Stimulated activated CD8-positive, alpha-beta memory T cell treated with anti-CD3 and anti-CD28 coated beads, Interleukin-15, amount 100 ng/mL, for 24 hours (primary cell): ENCODE measurements around the gene SLC16A12.

Source experiments
- DNase-seq: peaks from one replicate; pipeline ENCODE4 v3.0.0-alpha.2; 2020; ENCODE audit warnings: low read depth

SLC16A12 gene

GRCh38 chr10:89505640-89506275, 29.6 kb downstream of the SLC16A12 start:
- no peak for DNase-seq

DNA sequence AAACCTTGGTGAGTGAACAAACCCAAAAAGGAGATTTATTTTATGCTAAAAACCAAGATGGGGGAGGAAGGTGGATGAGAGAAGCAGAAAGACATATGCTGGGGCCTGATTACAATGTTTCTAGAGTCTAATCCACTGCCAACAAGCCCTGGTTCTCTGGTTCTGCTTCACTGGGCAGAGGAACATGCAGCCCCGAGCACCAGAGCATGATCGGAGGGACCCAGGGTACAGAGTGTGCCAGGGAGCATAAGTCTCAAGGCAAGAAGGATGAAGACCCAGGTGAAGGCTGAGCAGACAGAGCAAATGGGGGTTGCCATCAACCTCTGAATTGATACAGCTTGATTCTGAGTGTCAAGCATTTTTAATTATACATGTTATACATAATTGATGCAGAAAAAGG, 30.7 kb downstream of the SLC16A12 start:
- DNase-seq: no peak

DNA sequence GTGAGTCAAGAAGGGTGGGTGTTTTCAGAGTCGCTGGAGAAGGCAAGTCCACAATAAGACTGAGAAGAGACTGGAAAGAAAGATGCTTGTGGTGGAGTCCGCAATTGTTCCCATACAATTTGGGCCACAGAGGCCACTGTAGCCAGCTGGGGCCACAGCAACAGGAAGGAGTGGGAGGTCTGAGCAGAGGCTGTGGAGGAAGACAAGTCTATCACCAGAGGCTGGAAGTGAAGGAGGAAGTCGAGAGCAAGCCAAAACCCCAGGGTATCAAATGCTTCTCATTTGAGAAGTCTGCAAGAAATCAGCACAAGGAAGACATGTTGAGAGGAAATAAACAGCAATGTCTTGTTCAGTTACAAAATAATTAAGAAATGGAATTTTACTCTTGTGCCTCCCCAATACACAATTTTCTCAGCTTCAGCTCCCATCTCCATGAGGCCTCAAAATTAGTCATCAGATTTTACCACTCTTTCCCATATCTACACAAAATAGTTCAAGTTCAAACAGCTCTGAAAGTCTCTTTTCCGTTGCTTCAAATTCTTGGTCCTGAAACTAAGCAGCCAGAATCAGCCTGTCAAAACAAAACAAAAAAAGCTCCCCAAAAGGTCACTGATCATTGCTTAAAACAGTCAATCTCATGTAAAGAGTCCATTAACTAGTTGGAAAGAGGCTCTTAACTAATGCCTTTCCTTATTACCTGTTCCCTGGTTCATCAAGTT, 31.6 kb downstream of the SLC16A12 start:
- no peak for DNase-seq

DNA sequence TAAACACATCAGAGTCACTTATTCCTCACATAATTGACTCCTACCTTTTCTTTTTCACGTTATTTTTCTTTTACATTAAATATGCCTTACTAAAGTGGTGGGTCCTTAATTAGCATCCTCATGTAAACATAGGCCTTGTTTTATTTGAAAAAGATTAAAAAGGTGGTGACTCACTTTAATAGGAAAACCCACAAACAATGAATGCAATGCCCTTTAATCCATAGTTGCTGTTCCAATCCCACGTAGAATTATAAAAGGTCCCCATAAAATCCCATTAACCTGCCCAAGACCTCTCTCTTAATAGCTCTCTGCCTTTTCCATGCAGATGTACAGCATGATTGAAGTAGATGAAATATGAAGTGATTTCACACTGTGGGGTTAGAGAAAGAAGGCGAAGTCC, 32.2 kb downstream of the SLC16A12 start:
- no peak for DNase-seq

- DNase-seq: no peak
Observed at GRCh38 chr10:89502549-89502948, 32.8 kb downstream of the SLC16A12 start.

- DNase-seq: no peak
Observed at GRCh38 chr10:89494575-89494974, 40.8 kb downstream of the SLC16A12 start.

DNA sequence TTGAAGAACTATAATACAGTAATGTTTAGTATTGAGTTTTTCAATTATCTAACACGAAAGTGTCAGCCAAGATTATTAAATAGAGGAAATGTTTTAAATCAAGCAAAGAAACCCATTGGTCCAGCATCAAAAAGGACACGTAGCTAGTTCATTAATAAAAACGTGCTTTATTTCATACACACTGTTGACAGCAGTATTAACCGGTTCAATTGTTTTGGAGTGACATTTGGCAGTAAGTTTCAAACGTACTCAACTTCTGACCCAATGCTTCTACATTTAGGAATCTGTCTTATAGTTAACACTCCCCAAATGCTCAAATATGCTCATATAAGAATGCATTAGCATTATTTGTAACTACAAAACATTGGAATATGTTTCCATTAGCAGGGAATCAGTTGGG, 41.3 kb downstream of the SLC16A12 start:
- DNase-seq: no peak

- no peak for DNase-seq
Observed at GRCh38 chr10:89491932-89492331, 43.5 kb downstream of the SLC16A12 start.

- no peak for DNase-seq
Observed at GRCh38 chr10:89490596-89491335, 44.6 kb downstream of the SLC16A12 start.

DNA sequence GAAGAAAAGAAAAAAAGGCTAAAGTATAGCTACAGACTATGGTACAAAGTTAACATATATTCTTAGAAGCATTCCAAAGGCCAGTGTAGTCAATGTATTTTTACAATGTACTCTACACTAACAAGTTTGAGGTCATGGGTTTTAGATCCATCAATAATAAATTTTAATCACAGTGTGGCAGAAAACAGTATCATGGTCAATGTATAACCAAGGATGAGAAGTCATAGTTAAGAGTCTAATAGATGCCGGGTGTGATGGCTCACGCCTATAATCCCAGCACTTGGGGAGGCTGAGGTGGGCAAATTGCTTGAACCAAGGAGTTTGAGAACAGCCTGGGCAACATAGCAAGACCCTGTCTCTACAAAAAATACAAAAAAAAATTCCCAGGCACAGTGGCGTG, 53.1 kb downstream of the SLC16A12 start:
- no peak for DNase-seq

DNA sequence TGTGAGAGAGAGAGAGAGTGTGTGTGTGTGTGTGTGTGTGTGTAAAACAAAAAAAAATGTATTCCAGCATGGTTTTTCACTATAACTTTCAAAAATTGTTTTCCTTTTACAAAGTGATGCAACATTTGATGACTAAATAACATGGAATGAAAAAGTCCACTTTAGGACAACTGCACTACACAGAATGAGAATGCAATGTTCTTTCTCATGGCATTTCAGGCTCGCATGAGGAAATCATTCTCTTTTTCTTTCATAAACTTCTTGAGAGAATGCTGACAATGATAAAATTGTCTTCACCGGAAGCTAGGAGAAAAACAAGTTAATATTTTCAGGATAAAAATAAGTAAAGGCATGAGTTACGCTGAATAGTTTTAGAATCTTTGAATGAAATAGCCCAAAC, 53.7 kb downstream of the SLC16A12 start:
- no peak for DNase-seq

DNA sequence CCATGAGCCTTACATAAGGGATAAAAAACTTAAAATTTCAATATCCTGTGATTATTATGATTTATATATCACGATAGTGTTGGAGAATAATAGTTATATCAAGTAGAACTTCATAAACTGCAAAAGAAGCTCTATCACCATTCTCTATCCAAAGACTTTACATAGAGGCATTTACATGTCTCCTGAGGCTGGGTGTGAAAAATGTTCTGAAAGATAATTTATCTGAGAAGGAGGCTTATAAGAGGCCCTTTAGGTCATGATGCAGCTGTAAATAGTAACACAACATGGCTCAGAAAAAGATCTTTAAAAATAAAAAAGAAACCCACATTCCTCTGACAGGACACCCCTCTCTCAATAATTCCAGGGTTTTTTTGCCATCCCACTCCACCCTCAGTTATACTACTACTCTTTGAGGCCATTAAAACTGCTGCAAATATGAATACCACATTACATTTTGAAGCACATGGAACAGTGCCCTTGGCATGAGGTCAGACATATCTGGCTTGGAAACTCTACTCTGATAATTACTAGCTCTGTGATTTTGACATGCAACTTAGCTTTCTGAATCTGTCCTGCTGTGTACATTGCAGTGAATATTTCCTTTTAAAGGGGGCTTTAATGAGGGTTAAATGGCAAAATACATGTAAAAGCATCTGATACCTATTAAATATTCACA, 55.5 kb downstream of the SLC16A12 start:
- DNase-seq: no peak

- no peak for DNase-seq
Observed at GRCh38 chr10:89478739-89479654, 56.4 kb downstream of the SLC16A12 start.

- DNase-seq: no peak
Observed at GRCh38 chr10:89478085-89478738, 57.2 kb downstream of the SLC16A12 start.

- DNase-seq: no peak
Observed at GRCh38 chr10:89476150-89476549, 59.2 kb downstream of the SLC16A12 start.

GRCh38 chr10:89475591-89475998, 59.8 kb downstream of the SLC16A12 start:
- DNase-seq: no peak

GRCh38 chr10:89475125-89475524, 60.3 kb downstream of the SLC16A12 start:
- no peak for DNase-seq

DNA sequence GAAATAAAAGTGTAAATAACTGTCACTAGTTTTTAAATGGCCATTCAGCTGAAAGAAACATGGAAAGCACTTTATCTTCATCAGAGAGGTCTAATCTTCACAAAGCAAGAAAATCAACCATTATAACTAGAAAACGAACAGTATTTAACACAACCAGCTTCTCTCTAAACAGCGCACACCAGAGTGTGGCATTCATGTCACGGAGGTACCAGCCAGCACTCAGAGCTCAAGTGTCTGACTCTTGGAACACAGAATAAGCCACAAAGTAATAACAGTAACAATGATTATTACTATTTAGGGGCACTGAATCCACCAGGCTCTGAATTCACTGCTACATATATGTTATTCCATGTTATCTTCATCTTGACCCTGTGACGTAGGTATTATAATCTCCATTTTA, 60.9 kb downstream of the SLC16A12 start:
- no peak for DNase-seq

DNA sequence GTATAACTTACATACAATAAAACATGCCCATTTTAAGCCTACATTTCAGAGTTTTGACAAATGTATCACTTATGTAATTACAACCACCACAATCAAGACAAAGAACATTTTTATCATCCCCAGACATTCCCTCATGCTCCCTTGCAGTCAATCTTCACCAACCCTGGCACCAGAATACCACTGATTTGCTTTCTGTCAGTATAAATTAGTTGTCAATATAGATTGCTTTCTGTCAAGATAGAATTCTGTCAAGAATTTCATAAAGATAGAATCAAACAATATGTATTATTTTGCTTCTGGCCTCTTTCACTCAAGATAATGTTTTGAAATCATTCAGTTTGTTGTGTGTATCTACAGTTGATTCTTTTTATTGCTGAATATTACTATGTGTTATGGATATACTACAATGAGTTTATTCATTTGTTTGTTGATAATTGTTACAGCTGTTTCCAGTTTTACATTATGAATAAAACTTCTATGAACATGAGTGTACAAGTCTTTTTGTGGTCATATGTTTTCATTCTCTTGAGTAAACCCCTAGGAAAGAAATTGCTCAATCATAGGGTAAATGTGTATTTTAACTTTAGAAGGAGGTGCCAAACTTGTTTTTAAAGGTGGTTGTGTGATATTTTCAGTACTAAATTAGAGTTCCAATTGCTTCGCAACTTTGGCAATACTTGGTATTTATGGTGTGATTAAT, 64.1 kb downstream of the SLC16A12 start:
- DNase-seq: no peak

GRCh38 chr10:89470628-89471027, 64.8 kb downstream of the SLC16A12 start:
- DNase-seq: no peak
